MCF 10A (cell line): Measurements from ENCODE around the gene NWD2. TPM values are rescaled to one million over a fixed set of nuclear protein-coding genes. Genes with fewer than 3 reads are reported as not detected.

ENCODE experiments used
- BruUV-seq: library from RNA; stranded (reverse); fragments of 400-500 nt; replicated peaks from 2 replicates; lab custom pipeline; 2021; lab: Mats Ljungman, UMichigan
- CTCF ChIA-PET: fragments of 300-600 bp; sonication (Branson Sonifier 250); formaldehyde crosslinking; extraction: SDS; loops from one replicate; lab custom pipeline; 2021; ENCODE audit warnings: antibody characterized with exemption, inconsistent platforms; lab: Yijun Ruan, JAX
- POLR2A ChIA-PET: fragments of 300-600, 350-650 bp; sonication (Branson Sonifier 250); formaldehyde crosslinking; extraction: SDS; loops from one replicate; lab custom pipeline; 2020; ENCODE audit warnings: antibody characterized with exemption, inconsistent platforms; lab: Yijun Ruan, JAX
- DNase-seq: peaks from one replicate; pipeline ENCODE4 v3.0.0-alpha.2; 2018; ENCODE audit not compliant: unreplicated experiment
- H3K27ac Mint-ChIP-seq: one replicate; pipeline ENCODE4 v1.8.0; 2022; ENCODE audit warnings: mild to moderate bottlenecking, low read depth, mixed read lengths; ENCODE audit not compliant: unreplicated experiment
- H3K27me3 Mint-ChIP-seq: one replicate; pipeline ENCODE4 v1.8.0; 2022; ENCODE audit warnings: mixed read lengths; ENCODE audit not compliant: insufficient read depth, unreplicated experiment
- H3K36me3 Mint-ChIP-seq: one replicate; pipeline ENCODE4 v1.8.0; 2022; ENCODE audit warnings: mild to moderate bottlenecking, moderate library complexity, mixed read lengths; ENCODE audit not compliant: insufficient read depth, unreplicated experiment
- H3K4me1 Mint-ChIP-seq: one replicate; pipeline ENCODE4 v1.8.0; 2022; ENCODE audit warnings: mixed read lengths; ENCODE audit not compliant: insufficient read depth, unreplicated experiment
- H3K4me3 Mint-ChIP-seq: one replicate; pipeline ENCODE4 v1.8.0; 2022; ENCODE audit warnings: mild to moderate bottlenecking, moderate library complexity, mixed read lengths; ENCODE audit not compliant: unreplicated experiment
- H3K9me3 Mint-ChIP-seq: one replicate; pipeline ENCODE4 v1.8.0; 2022; ENCODE audit warnings: mixed read lengths; ENCODE audit not compliant: unreplicated experiment
- CTCF ChIP-seq: fragments of 200-600 bp; IDR thresholded peaks from one replicate; pipeline ENCODE4 v1.8.0; 2022; ENCODE audit warnings: antibody characterized with exemption, mild to moderate bottlenecking; ENCODE audit not compliant: unreplicated experiment
- intact Hi-C: fragments of 100-400 bp; cut with micrococcal nuclease; formaldehyde crosslinking; loops from 2 replicates; pipeline ENCODE4 v1.14.1; 2022
- total RNA-seq: library from RNA; stranded (reverse); gene quantifications from 2 replicates; pipeline ENCODE4 v1.2.3, GENCODE V29; 2022

The NWD2 gene
- total RNA-seq, 1 experiment from 2014 or later: not detected

GRCh38 chr4:37471093-37471492 is 226.6 kb downstream of the NWD2 start:
- Mint-ChIP-seq H3K4me1 (no peaks in the 10 kb centered on the region), H3K9me3 (no peaks in the 10 kb centered on the region), H3K27me3 (peaks cover 48% of the 10 kb centered on the region), H3K36me3 (no peaks in the 10 kb centered on the region), H3K27ac (no peak overlapping the region), H3K4me3 (no peak overlapping the region)
- no peak for DNase-seq
- ChIA-PET CTCF (interaction anchor here (0.7 to 0.9 kb wide), 3 partner anchors 18 to 884 kb away, joined by 3 read pairs; no protein-coding TSS in a partner anchor), POLR2A (interaction anchor here (0.6 kb wide), 2 partner anchors 11 to 154 kb away, joined by 4 to 5 read pairs; no protein-coding TSS in a partner anchor)
- intact Hi-C loops: no loop called here
- no peak for TF ChIP-seq CTCF
- BruUV-seq: no TSS peak

- H3K27ac Mint-ChIP-seq: no peak overlapping the region
- no TSS peak for BruUV-seq
- no peak for DNase-seq
- H3K36me3 Mint-ChIP-seq: no peaks in the 10 kb centered on the region
- ChIA-PET POLR2A (no interaction called here), CTCF (interaction anchor here (0.9 kb wide), 1 partner anchor 19 kb away, joined by 3 read pairs; no protein-coding TSS in a partner anchor)
- no peaks in the 10 kb centered on the region for H3K4me1 Mint-ChIP-seq
- no peaks in the 10 kb centered on the region for H3K9me3 Mint-ChIP-seq
- intact Hi-C loops: no loop called here
- H3K4me3 Mint-ChIP-seq: no peak overlapping the region
- H3K27me3 Mint-ChIP-seq: peaks cover 48% of the 10 kb centered on the region
- TF ChIP-seq CTCF: no peak
Measured at GRCh38 chr4:37471971-37472370, 227.4 kb downstream of the NWD2 start.

- Mint-ChIP-seq H3K27ac (no peak overlapping the region), H3K4me1 (no peaks in the 10 kb centered on the region), H3K27me3 (peaks cover 48% of the 10 kb centered on the region), H3K9me3 (no peaks in the 10 kb centered on the region), H3K4me3 (no peak overlapping the region), H3K36me3 (peaks cover 6% of the 10 kb centered on the region)
- BruUV-seq: no TSS peak
- ChIA-PET CTCF (no interaction called here), POLR2A (no interaction called here)
- DNase-seq: no peak
- intact Hi-C loops: no loop called here
- no peak for TF ChIP-seq CTCF
Measured at GRCh38 chr4:37473807-37474206, 229.3 kb downstream of the NWD2 start.

GRCh38 chr4:37475087-37475486 is 230.5 kb downstream of the NWD2 start:
- no peaks in the 10 kb centered on the region for H3K9me3 Mint-ChIP-seq
- CTCF ChIA-PET: interaction anchor here (1.4 to 1.6 kb wide), 2 partner anchors 22 to 128 kb away, joined by 4 to 10 read pairs; a partner anchor contains a TSS

More at GRCh38 chr4:37475087-37475486, 230.5 kb downstream of the NWD2 start:
- POLR2A ChIA-PET: no interaction called here
- Mint-ChIP-seq H3K27me3 (peaks cover 39% of the 10 kb centered on the region), H3K27ac (no peak overlapping the region), H3K36me3 (peaks cover 6% of the 10 kb centered on the region), H3K4me3 (no peak overlapping the region), H3K4me1 (no peaks in the 10 kb centered on the region)
- no peak for TF ChIP-seq CTCF
- intact Hi-C loops: no loop called here
- BruUV-seq: no TSS peak
- DNase-seq: no peak
